Lower leg skin (tissue), 3 donors: ENCODE data around the gene EGR1.

Experiments used
- CTCF ChIP-seq, 3 donors: fragments of 450-650 bp; IDR thresholded peaks; one replicate each; pipeline ENCODE4 v1.5.1; 2016; ENCODE audit warnings: antibody characterized with exemption in 3 of 3, mild to moderate bottlenecking in 3 of 3, moderate library complexity in 2 of 3
- POLR2A ChIP-seq, 2 donors: fragments of 450-650 bp; IDR thresholded peaks; one replicate each; pipeline ENCODE4 v1.6.1; 2016 to 2017; ENCODE audit warnings: antibody characterized with exemption in 2 of 2, mild to moderate bottlenecking in 1 of 2, moderate library complexity in 1 of 2

GRCh38 chr5:138445547-138446271, 19.6 kb upstream of the EGR1 start:
- TF ChIP-seq POLR2A (IDR thresholded peaks at IDR 0.05) (no peak), CTCF (IDR thresholded peaks at IDR 0.05) (no peak)
